Activated CD8-positive, alpha-beta memory T cell treated with anti-CD3 and anti-CD28 coated beads for 24 hours (primary cell): ENCODE measurements around the gene CAB39L.

ENCODE experiments used
- DNase-seq: peaks from one replicate; pipeline ENCODE4 v3.0.0-alpha.2; 2020

Gene CAB39L

GRCh38 chr13:49271264-49271663, 172.6 kb downstream of the CAB39L start:
- no peak for DNase-seq

DNA sequence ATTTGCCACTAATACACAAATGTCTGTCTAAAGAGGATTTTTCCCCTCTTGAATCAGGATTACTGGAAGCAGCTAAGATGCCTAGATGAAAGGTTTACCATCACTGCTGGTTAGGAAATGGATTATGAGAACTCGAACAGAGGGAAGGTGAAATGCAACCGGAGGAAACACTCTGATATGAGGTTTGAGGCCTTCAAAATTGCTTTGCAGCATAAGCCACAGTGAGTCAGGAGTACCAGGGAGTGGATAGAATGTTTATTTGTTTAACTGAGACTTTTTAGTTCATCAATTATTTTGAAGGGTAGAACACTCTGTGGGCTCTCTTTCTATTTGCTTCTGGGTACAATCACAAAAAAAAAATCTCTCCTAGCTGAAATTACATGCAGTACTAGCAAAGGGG, 178.0 kb downstream of the CAB39L start:
- no peak for DNase-seq

DNA sequence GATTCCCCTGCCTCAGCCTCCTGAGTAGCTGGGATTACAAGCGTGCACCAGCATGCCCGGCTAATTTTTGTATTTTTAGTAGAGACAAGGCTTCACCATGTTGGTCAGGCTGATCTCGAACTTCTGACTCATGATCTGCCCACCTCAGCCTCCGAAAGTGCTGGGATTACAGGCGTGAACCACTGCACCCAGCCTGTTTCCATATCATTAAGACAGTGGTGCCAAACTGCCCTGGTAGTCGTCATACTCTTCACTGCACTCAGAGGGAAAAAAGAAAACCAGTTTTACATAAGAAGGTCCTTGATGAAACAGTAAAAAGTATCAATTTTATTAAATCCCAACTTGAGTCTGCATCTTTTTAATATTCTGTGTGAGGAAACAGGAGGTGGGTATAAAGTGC, 181.2 kb downstream of the CAB39L start:
- DNase-seq: no peak

DNA sequence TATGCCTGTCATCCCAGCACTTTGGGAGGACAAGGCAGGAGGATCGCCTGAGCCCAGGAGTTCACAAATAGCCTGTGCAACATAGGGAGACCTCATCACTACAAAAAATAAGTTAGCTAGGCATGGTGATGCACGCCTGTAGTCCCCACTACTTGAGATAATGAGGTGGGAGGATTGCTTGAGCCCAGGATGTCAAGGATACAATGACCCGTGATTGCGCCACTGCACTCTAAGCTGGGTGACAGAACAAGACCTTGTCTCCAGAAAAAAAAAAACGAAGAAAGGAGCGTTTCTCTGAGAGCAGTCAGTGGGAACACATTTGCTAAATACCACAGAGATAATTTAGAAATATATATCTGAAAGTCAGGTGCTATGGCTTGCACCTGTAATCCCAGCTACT, 184.3 kb downstream of the CAB39L start:
- DNase-seq: no peak
